GM12891 (cell line): ENCODE measurements around the gene MTHFS.
"Not testable (repeated sequence)": the region's sequence is repeated elsewhere in the genome, so short reads cannot be mapped to it uniquely, and the experiment has no call there.

Experiments
- POLR2A ChIP-seq: IDR thresholded peaks from 2 replicates; pipeline ENCODE4 v1.6.1; 2011; ENCODE audit warnings: low read depth, low read length, control low read depth
- POLR2AphosphoS5 ChIP-seq: IDR thresholded peaks from 2 replicates; pipeline ENCODE4 v1.6.1; 2011; ENCODE audit warnings: low read depth, low read length, control low read depth
- POU2F2 ChIP-seq: IDR thresholded peaks from 2 replicates; pipeline ENCODE4 v1.6.1; 2011; ENCODE audit warnings: low read depth, mild to moderate bottlenecking, control low read depth, low read length, moderate library complexity
- TAF1 ChIP-seq: IDR thresholded peaks from 2 replicates; pipeline ENCODE4 v1.6.1; 2011; ENCODE audit warnings: low read depth, low read length, control low read depth

DNA sequence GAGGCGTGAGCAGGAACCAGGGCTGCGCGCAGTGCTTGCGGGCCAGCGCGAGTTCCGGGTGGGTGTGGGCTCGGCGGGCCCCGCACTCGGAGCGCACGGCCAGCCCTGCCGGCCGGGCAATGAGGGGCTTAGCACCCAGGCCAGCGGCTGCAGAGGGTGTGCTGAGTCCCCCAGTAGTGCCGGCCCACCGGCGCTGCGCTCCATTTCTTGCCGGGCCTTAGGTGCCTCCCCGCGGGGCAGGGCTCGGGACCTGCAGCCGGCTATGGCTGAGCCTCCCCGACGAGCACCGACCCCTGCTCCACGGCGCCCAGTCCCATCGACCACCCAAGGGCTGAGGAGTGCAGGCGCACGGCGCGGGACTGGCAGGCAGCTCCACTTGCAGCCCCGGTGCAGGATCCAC, 29.3 kb upstream of the MTHFS start:
- TF ChIP-seq POLR2A, POLR2AphosphoS5, TAF1, POU2F2: not testable (repeated sequence)
